Smooth muscle cell (in vitro differentiated cells): ENCODE data around the gene RAD1. TPM values are rescaled to one million over a fixed set of nuclear protein-coding genes. Genes with fewer than 3 reads are reported as not detected.
A peak's percentile ranks its signal among the peaks of the same experiment; 100 is the strongest.

Experiments
- DNase-seq: peaks from one replicate; lab custom pipeline; 2025; ENCODE audit not compliant: unreplicated experiment; lab: John Stamatoyannopoulos, UW
- H2AFZ ChIP-seq: fragments of 200-600 bp; sonication (generic); 2 replicates; pipeline ENCODE4 v1.6.0; 2016; ENCODE audit warnings: antibody characterized with exemption, low read depth, mild to moderate bottlenecking
- H3F3A ChIP-seq: fragments of 200-600 bp; sonication (generic); 2 replicates; pipeline ENCODE4 v1.6.0; 2017; ENCODE audit warnings: antibody characterized with exemption, low read depth
- H3K27ac ChIP-seq: fragments of 200-600 bp; sonication (generic); 2 replicates; pipeline ENCODE4 v1.5.1; 2016; ENCODE audit warnings: low read depth, mild to moderate bottlenecking
- H3K27me3 ChIP-seq: fragments of 200-600 bp; sonication (generic); 2 replicates; pipeline ENCODE4 v1.6.1; 2016; ENCODE audit warnings: low read depth, mild to moderate bottlenecking
- H3K36me3 ChIP-seq: fragments of 200-600 bp; sonication (generic); 2 replicates; pipeline ENCODE4 v1.5.1; 2016; ENCODE audit warnings: low read depth
- H3K4me1 ChIP-seq: fragments of 200-600 bp; sonication (generic); 2 replicates; pipeline ENCODE4 v1.5.1; 2016; ENCODE audit warnings: low read depth
- H3K4me2 ChIP-seq: fragments of 200-600 bp; sonication (generic); 2 replicates; pipeline ENCODE4 v1.6.0; 2016; ENCODE audit warnings: mild to moderate bottlenecking
- H3K4me3 ChIP-seq: fragments of 200-600 bp; sonication (generic); 2 replicates; pipeline ENCODE4 v1.5.1; 2016; ENCODE audit warnings: mild to moderate bottlenecking
- H3K79me2 ChIP-seq: fragments of 200-600 bp; sonication (generic); 2 replicates; pipeline ENCODE4 v1.6.0; 2016; ENCODE audit warnings: low read depth, mild to moderate bottlenecking
- H3K9ac ChIP-seq: fragments of 200-600 bp; sonication (generic); 2 replicates; pipeline ENCODE4 v1.6.0; 2016; ENCODE audit warnings: low read depth
- H3K9me3 ChIP-seq: fragments of 200-600 bp; sonication (generic); replicated peaks from 2 replicates; pipeline ENCODE4 v1.5.1; 2016; ENCODE audit warnings: low read depth
- H4K20me1 ChIP-seq: fragments of 200-600 bp; sonication (generic); 2 replicates; pipeline ENCODE4 v1.6.0; 2016; ENCODE audit warnings: low read depth
- CTCF ChIP-seq: fragments of 200-600 bp; sonication (generic); IDR thresholded peaks from 2 replicates; pipeline ENCODE4 v1.5.1; 2017; ENCODE audit warnings: borderline replicate concordance, mild to moderate bottlenecking, antibody characterized with exemption; ENCODE audit not compliant: insufficient read depth, poor library complexity, severe bottlenecking
- WGBS: methylation state at CpG from one replicate; pipeline ENCODE4 v1.1.7; 2016; ENCODE audit warnings: low lambda C conversion rate; 5-methylcytosine and 5-hydroxymethylcytosine counted together
- polyA plus RNA-seq: library from polyadenylated mRNA; unstranded; fragments of >200 nt; fragmentation: Nextera tagmentation; extraction: Ambion mirVana; gene quantifications from 2 replicates; pipeline ENCODE4 v1.2.1, GENCODE V29; 2016
- total RNA-seq: library from RNA; depleted of rRNA; stranded (reverse); fragments of >200 nt; gene quantifications from 2 replicates; pipeline ENCODE4 v1.2.3, GENCODE V29; 2014

RAD1 gene
- total and polyA plus RNA-seq, 2 experiments from 2014 or later, result 14.5 to 26.4 TPM

DNA sequence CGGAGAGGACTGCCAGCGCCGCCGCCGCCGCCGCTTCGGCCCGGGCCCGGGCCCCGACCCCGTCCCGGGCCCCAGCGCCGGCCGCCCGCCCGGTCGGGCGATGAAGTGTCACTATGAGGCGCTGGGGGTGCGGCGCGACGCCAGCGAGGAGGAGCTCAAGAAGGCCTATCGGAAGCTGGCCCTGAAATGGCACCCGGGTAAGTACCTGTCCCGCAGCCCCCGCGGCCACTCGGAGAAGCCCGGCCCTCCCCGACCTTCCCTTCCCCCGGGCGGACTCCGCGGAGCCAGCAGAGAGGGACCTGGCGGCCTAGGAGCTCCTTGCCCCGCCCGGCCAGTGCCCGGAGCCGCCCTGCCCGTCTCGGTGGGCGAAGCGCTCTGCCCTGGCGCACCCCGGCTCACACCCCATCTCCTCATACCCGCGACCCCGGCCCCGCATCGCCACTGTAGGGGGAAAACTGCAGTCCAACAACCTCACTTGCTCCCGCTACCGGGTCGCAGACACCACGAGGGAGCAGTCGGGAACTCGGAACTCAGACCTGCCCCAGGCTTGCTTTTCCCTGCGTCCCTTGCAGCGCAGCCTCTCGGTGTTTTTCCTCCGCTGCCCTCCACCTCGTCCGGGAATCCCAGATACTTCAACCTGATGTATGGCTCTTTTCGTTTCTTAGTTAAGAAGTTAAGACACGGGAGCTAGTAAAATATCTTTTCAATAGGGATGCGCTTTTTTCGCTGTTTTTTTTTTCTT is 14.6 kb upstream of the RAD1 start:
- TF ChIP-seq CTCF, result no peak
- peak overlapping the region; percentile 78 for H3K4me3 ChIP-seq
- peak overlapping the region; percentile 85 for H3K4me2 ChIP-seq
- peaks cover 14% of the 10 kb centered on the region for H3F3A ChIP-seq
- H3K27ac ChIP-seq, result peak overlapping the region; percentile 55
- WGBS, result 2% methylated on average over 29 of the region's 70 CpGs
- peak overlapping the region; percentile 29 for H2AFZ ChIP-seq
- H3K79me2 ChIP-seq, result peaks cover 49% of the 10 kb centered on the region
- H3K36me3 ChIP-seq, result peaks cover 8% of the 10 kb centered on the region
- no peaks in the 10 kb centered on the region for H3K9me3 ChIP-seq
- H3K9ac ChIP-seq, result peak overlapping the region; percentile 69
- DNase-seq, result peak; percentile 77
- H3K27me3 ChIP-seq, result no peaks in the 10 kb centered on the region
- H3K4me1 ChIP-seq, result peaks cover 11% of the 10 kb centered on the region
- peaks cover 39% of the 10 kb centered on the region for H4K20me1 ChIP-seq

- peak; percentile 91 for DNase-seq
- TF ChIP-seq CTCF, result no peak
- Histone ChIP-seq H3K9me3 (no peaks in the 10 kb centered on the region), H3K36me3 (peaks cover 8% of the 10 kb centered on the region), H3K9ac (peak within 1 kb of the TSS; percentile 69), H3K4me2 (peak within 1 kb of the TSS; percentile 89), H3K4me1 (peaks cover 11% of the 10 kb centered on the region), H3K79me2 (peaks cover 43% of the 10 kb centered on the region), H3K27me3 (no peaks in the 10 kb centered on the region), H3K4me3 (peak within 1 kb of the TSS; percentile 78), H3K27ac (peak within 1 kb of the TSS; percentile 55), H2AFZ (peak within 1 kb of the TSS; percentile 54), H4K20me1 (peaks cover 34% of the 10 kb centered on the region), H3F3A (peaks cover 21% of the 10 kb centered on the region)
- WGBS, result 1% methylated on average over 22 of the region's 63 CpGs
These were observed 13.9 kb upstream of the RAD1 start, which contains the start of gene DNAJC21 for GRCh38 chr5:34929134-34929719. Gene DNAJC21 (plus strand): TSS chr5:34929559. CDS start chr5:34929820, 261 bp downstream.

- Histone ChIP-seq H3K79me2 (peaks cover 33% of the 10 kb centered on the region), H3K9ac (no peak overlapping the region)
- WGBS, result 92% methylated on average over 5 of the region's 5 CpGs
These were observed 13.0 kb upstream of the RAD1 start for GRCh38 chr5:34928267-34928666.

More at GRCh38 chr5:34928267-34928666, 13.0 kb upstream of the RAD1 start:
- no peak for DNase-seq
- peak overlapping the region; percentile 2 for H3K27ac ChIP-seq
- H3K4me1 ChIP-seq, result peaks cover 11% of the 10 kb centered on the region
- H4K20me1 ChIP-seq, result peaks cover 26% of the 10 kb centered on the region
- H3K9me3 ChIP-seq, result no peaks in the 10 kb centered on the region
- no peaks in the 10 kb centered on the region for H3K27me3 ChIP-seq
- H3F3A ChIP-seq, result peaks cover 23% of the 10 kb centered on the region
- no peak for TF ChIP-seq CTCF
- peaks cover 8% of the 10 kb centered on the region for H3K36me3 ChIP-seq
- H3K4me2 ChIP-seq, result no peak overlapping the region
- H3K4me3 ChIP-seq, result peak overlapping the region; percentile 78
- H2AFZ ChIP-seq, result no peak overlapping the region
